Naive thymus-derived CD4-positive, alpha-beta T cell (primary cell): ENCODE results near the gene CCNB3. TPM values are rescaled to one million over a fixed set of nuclear protein-coding genes. Genes with fewer than 3 reads are reported as not detected.

Experiments
- ATAC-seq: fragments of 150-1000 bp; cut with Tn5 transposase; 2 replicates; pipeline ENCODE4 v1.10.0; 2021; ENCODE audit warnings: mild to moderate bottlenecking, moderate library complexity
- CTCF ChIA-PET: fragments of 350-600 bp; sonication (Branson Sonifier 250); formaldehyde crosslinking; loops from one replicate; lab custom pipeline; 2021; ENCODE audit warnings: antibody characterized with exemption; lab: Charles Lee
- POLR2A ChIA-PET: fragments of 350-600 bp; sonication (Branson Sonifier 250); formaldehyde crosslinking; loops from one replicate; lab custom pipeline; 2021; ENCODE audit warnings: antibody characterized with exemption, inconsistent platforms; lab: Charles Lee
- DNase-seq, 9 donors: peaks; one replicate each; pipeline versions ENCODE4 v3.0.0 to v3.0.0-alpha.2; 2020 to 2022; ENCODE audit warnings: mixed read lengths in 1 of 9
- H3K27ac ChIP-seq: one replicate; pipeline ENCODE4 v1.7.0; 2013; ENCODE audit warnings: mild to moderate bottlenecking, low read depth, low read length, moderate library complexity
- H3K27me3 ChIP-seq, 2 donors: one replicate each; pipeline ENCODE4 v1.7.0; 2013; ENCODE audit warnings: low read length in 2 of 2, mild to moderate bottlenecking in 2 of 2, moderate library complexity in 2 of 2; ENCODE audit not compliant: control insufficient read depth in 2 of 2, insufficient read depth in 2 of 2
- H3K36me3 ChIP-seq, 3 experiments: 1 replicate in 2 of 3; 2 replicates in 1 of 3; pipeline ENCODE4 v1.7.0; 2013; ENCODE audit warnings: low read length in 3 of 3, mild to moderate bottlenecking in 3 of 3, moderate library complexity in 1 of 3; ENCODE audit not compliant: insufficient read depth in 3 of 3, control insufficient read depth in 2 of 3
- H3K4me1 ChIP-seq, 2 donors: one replicate each; pipeline ENCODE4 v1.7.0; 2013; ENCODE audit warnings: low read length in 2 of 2, mild to moderate bottlenecking in 2 of 2, moderate library complexity in 1 of 2; ENCODE audit not compliant: control insufficient read depth in 2 of 2, insufficient read depth in 2 of 2
- H3K4me3 ChIP-seq: 2 replicates; pipeline ENCODE4 v1.7.0; 2013; ENCODE audit warnings: mild to moderate bottlenecking, low read length
- H3K9me3 ChIP-seq, 3 experiments: 1 replicate in 2 of 3; 2 replicates in 1 of 3; pipeline ENCODE4 v1.7.0; 2013; ENCODE audit warnings: low read length in 3 of 3; ENCODE audit not compliant: control insufficient read depth in 2 of 3
- H3K27ac Mint-ChIP-seq, 9 donors: one replicate each; pipeline ENCODE4 v1.8.0; 2020 to 2022; ENCODE audit warnings: mixed read lengths in 9 of 9, mild to moderate bottlenecking in 8 of 9, moderate library complexity in 5 of 9, inconsistent platforms in 2 of 9
- H3K27me3 Mint-ChIP-seq, 5 donors: one replicate each; pipeline ENCODE4 v1.8.0; 2021 to 2022; ENCODE audit warnings: mixed read lengths in 5 of 5, mild to moderate bottlenecking in 1 of 5
- H3K36me3 Mint-ChIP-seq, 5 donors: one replicate each; pipeline ENCODE4 v1.8.0; 2020 to 2022; ENCODE audit warnings: mixed read lengths in 5 of 5, mild to moderate bottlenecking in 3 of 5, inconsistent platforms in 1 of 5
- H3K4me1 Mint-ChIP-seq, 7 donors: one replicate each; pipeline ENCODE4 v1.8.0; 2020 to 2022; ENCODE audit warnings: mixed read lengths in 7 of 7, mild to moderate bottlenecking in 3 of 7, inconsistent platforms in 1 of 7
- H3K4me3 Mint-ChIP-seq, 10 donors: one replicate each; pipeline ENCODE4 v1.8.0; 2020 to 2022; ENCODE audit warnings: mild to moderate bottlenecking in 10 of 10, mixed read lengths in 10 of 10, moderate library complexity in 6 of 10, inconsistent platforms in 2 of 10
- H3K9me3 Mint-ChIP-seq, 11 donors: one replicate each; pipeline ENCODE4 v1.8.0; 2020 to 2022; ENCODE audit warnings: mixed read lengths in 11 of 11, mild to moderate bottlenecking in 4 of 11, inconsistent platforms in 1 of 11, moderate library complexity in 1 of 11
- intact Hi-C, 2 donors: fragments of 100-400 bp; cut with micrococcal nuclease; formaldehyde crosslinking; loops; one replicate each; pipeline ENCODE4 v1.15.1; 2023
- polyA plus RNA-seq, 2 donors: library from polyadenylated mRNA; unstranded; fragments of 300-500 nt; fragmentation: Illumina TruSeq; gene quantifications; one replicate each; pipeline ENCODE4 v1.2.3, GENCODE V29; 2021
- total RNA-seq, 6 experiments: library from RNA in 5 of 6; stranded (reverse) in 5 of 6; gene quantifications; 1 replicate in 5 of 6; 2 replicates in 1 of 6; pipeline ENCODE4 v1.2.3 and lab custom pipeline; 2021 to 2026

The CCNB3 gene
- total and polyA plus RNA-seq, 7 experiments from 2014 or later, result 0.22 to 2.3 (median 0.31) TPM

GRCh38 chrX:50333308-50333707, 128.7 kb downstream of the CCNB3 start:
- intact Hi-C loops, result loop anchor here in 1 of 2 donors (5.0 kb wide), 1 partner anchor 416 kb away; no protein-coding TSS in a partner anchor
- no peaks in the 10 kb centered on the region for H3K36me3 Mint-ChIP-seq
- Histone ChIP-seq H3K9me3 (no peaks in the 10 kb centered on the region), H3K4me3 (no peak overlapping the region), H3K36me3 (no peaks in the 10 kb centered on the region), H3K27ac (no peak overlapping the region), H3K27me3 (no peaks in the 10 kb centered on the region), H3K4me1 (no peaks in the 10 kb centered on the region)
- H3K4me3 Mint-ChIP-seq, result no peak overlapping the region
- no peak for DNase-seq
- ChIA-PET POLR2A (no interaction called here), CTCF (no interaction called here)
- no peak overlapping the region for H3K27ac Mint-ChIP-seq
- H3K9me3 Mint-ChIP-seq, result peaks cover 0 to 6% (median 0%) of the 10 kb centered on the region in 11 donors
- ATAC-seq, result no peak
- H3K4me1 Mint-ChIP-seq, result no peaks in the 10 kb centered on the region
- peaks cover 0 to 3% (median 0%) of the 10 kb centered on the region in 5 donors for H3K27me3 Mint-ChIP-seq

- no peak overlapping the region for H3K4me3 Mint-ChIP-seq
- DNase-seq (no peak), ATAC-seq (no peak)
- no peaks in the 10 kb centered on the region for H3K4me1 ChIP-seq
- no peaks in the 10 kb centered on the region for H3K9me3 ChIP-seq
- no peaks in the 10 kb centered on the region for H3K27me3 ChIP-seq
- H3K27ac ChIP-seq, result no peak overlapping the region
- peaks cover 0 to 1% (median 0%) of the 10 kb centered on the region in 11 donors for H3K9me3 Mint-ChIP-seq
- intact Hi-C loops, result no loop called here
- ChIA-PET CTCF (no interaction called here), POLR2A (no interaction called here)
- no peaks in the 10 kb centered on the region for H3K36me3 ChIP-seq
- H3K36me3 Mint-ChIP-seq, result no peaks in the 10 kb centered on the region
- no peak overlapping the region for H3K27ac Mint-ChIP-seq
- H3K27me3 Mint-ChIP-seq, result no peaks in the 10 kb centered on the region
- H3K4me3 ChIP-seq, result no peak overlapping the region
- peaks cover 0 to 1% (median 0%) of the 10 kb centered on the region in 7 donors for H3K4me1 Mint-ChIP-seq
These were observed 139.4 kb downstream of the CCNB3 start for GRCh38 chrX:50343917-50344316.

GRCh38 chrX:50372966-50373365, 168.4 kb downstream of the CCNB3 start:
- Mint-ChIP-seq H3K27me3 (no peaks in the 10 kb centered on the region), H3K36me3 (no peaks in the 10 kb centered on the region), H3K4me1 (no peaks in the 10 kb centered on the region), H3K9me3 (peaks cover 0 to 2% (median 0%) of the 10 kb centered on the region in 11 donors), H3K27ac (no peak overlapping the region), H3K4me3 (no peak overlapping the region)
- H3K27me3 ChIP-seq, result no peaks in the 10 kb centered on the region
- no peaks in the 10 kb centered on the region for H3K4me1 ChIP-seq
- no peak overlapping the region for H3K4me3 ChIP-seq
- H3K27ac ChIP-seq, result no peak overlapping the region
- POLR2A ChIA-PET, result no interaction called here
- intact Hi-C loops, result no loop called here
- CTCF ChIA-PET, result no interaction called here
- DNase-seq (no peak), ATAC-seq (no peak)
- no peaks in the 10 kb centered on the region for H3K36me3 ChIP-seq
- no peaks in the 10 kb centered on the region for H3K9me3 ChIP-seq

DNA sequence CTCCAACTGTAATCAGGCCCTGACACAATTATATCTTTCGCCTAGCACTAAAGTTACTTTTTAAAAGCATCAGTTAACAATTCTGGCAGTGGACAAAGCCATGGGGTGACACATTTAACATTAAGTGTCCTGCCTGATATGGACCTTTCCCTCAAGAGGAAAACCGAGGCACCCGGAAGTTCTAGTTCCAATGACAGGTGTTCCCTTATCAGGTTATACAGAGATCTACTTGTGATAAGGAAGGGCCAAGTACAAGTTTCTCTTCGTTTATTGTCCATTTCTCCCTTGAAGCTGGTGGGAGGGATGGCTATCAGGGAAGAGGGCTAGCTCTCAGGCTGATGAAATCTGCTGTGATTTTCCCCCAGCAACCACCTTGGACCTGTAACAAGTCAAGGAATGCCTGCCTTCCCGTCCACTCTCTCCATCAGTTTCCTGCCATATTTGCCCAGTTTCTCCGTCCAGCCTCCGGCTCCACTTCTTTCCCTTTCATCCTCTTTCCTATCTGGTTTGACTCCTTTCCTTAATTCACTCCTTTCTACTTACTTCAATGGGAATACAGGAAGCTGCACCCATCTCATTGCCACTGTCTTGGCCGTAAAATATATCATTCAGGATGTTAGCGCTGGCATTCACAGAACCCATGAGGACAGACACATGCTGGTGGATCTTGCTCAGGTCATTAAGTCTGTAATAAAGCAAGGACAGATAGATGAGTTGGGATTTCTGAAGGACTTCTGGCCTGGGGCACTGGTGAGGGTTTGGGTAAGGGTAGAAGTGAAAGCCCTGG, 171.1 kb downstream of the CCNB3 start:
- intact Hi-C loops, result no loop called here
- H3K9me3 Mint-ChIP-seq, result peaks cover 0 to 2% (median 0%) of the 10 kb centered on the region in 11 donors
- no peak overlapping the region for H3K27ac ChIP-seq
- H3K9me3 ChIP-seq, result no peaks in the 10 kb centered on the region
- H3K27ac Mint-ChIP-seq, result no peak overlapping the region
- H3K4me1 Mint-ChIP-seq, result no peaks in the 10 kb centered on the region
- POLR2A ChIA-PET, result no interaction called here
- CTCF ChIA-PET, result no interaction called here
- H3K4me1 ChIP-seq, result no peaks in the 10 kb centered on the region
- H3K36me3 ChIP-seq, result no peaks in the 10 kb centered on the region
- no peaks in the 10 kb centered on the region for H3K27me3 Mint-ChIP-seq
- DNase-seq, result no peak
- ATAC-seq, result no peak
- no peaks in the 10 kb centered on the region for H3K36me3 Mint-ChIP-seq
- H3K27me3 ChIP-seq, result no peaks in the 10 kb centered on the region
- no peak overlapping the region for H3K4me3 ChIP-seq
- no peak overlapping the region for H3K4me3 Mint-ChIP-seq

GRCh38 chrX:50381729-50382415, 177.3 kb downstream of the CCNB3 start:
- H3K9me3 Mint-ChIP-seq, result peaks cover 0 to 2% (median 0%) of the 10 kb centered on the region in 11 donors
- no peak overlapping the region for H3K4me3 Mint-ChIP-seq
- peaks cover 0 to 3% (median 0%) of the 10 kb centered on the region in 5 donors for H3K27me3 Mint-ChIP-seq
- CTCF ChIA-PET, result no interaction called here
- Histone ChIP-seq H3K9me3 (no peaks in the 10 kb centered on the region), H3K4me3 (no peak overlapping the region), H3K4me1 (no peaks in the 10 kb centered on the region), H3K36me3 (no peaks in the 10 kb centered on the region), H3K27ac (no peak overlapping the region), H3K27me3 (no peaks in the 10 kb centered on the region)
- DNase-seq (no peak), ATAC-seq (no peak)
- POLR2A ChIA-PET, result no interaction called here
- no peaks in the 10 kb centered on the region for H3K4me1 Mint-ChIP-seq
- H3K36me3 Mint-ChIP-seq, result no peaks in the 10 kb centered on the region
- no peak overlapping the region for H3K27ac Mint-ChIP-seq
- intact Hi-C loops, result no loop called here

DNA sequence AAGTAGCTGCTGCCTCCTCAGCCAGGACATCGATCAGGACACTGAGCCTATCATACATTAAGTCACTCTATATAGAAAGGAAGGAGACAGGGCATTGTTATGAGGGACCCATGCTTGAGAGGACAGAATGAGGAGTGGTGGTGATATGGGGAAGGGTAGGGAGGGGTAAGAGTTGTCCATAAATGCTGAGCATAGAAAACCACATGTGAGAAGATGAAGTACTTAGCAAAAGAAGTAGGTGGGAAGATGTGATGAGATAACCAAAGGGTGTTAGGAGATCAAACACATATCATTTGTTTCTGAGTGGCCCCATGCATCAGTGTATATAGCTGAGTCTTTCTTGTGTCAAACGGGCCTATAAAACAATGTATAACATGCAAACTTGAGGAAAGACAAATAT, 182.0 kb downstream of the CCNB3 start:
- ChIA-PET POLR2A (no interaction called here), CTCF (no interaction called here)
- Mint-ChIP-seq H3K27ac (no peak overlapping the region), H3K27me3 (peaks cover 0 to 8% (median 0%) of the 10 kb centered on the region in 5 donors), H3K4me1 (peaks cover 0 to 3% (median 0%) of the 10 kb centered on the region in 7 donors), H3K36me3 (no peaks in the 10 kb centered on the region), H3K4me3 (no peak overlapping the region), H3K9me3 (peaks cover 0 to 2% (median 0%) of the 10 kb centered on the region in 11 donors)
- H3K36me3 ChIP-seq, result no peaks in the 10 kb centered on the region
- H3K27ac ChIP-seq, result no peak overlapping the region
- H3K27me3 ChIP-seq, result no peaks in the 10 kb centered on the region
- intact Hi-C loops, result no loop called here
- H3K4me3 ChIP-seq, result no peak overlapping the region
- ATAC-seq (no peak), DNase-seq (no peak)
- H3K4me1 ChIP-seq, result no peaks in the 10 kb centered on the region
- H3K9me3 ChIP-seq, result no peaks in the 10 kb centered on the region
